ENCODE data around the gene STN1. TPM values are rescaled to one million over a fixed set of nuclear protein-coding genes. Genes with fewer than 3 reads are reported as not detected.

The STN1 gene
- total RNA-seq, 1 donor from 2014 or later = 33.0 TPM

- TF ChIP-seq CTCF (conservative IDR thresholded peaks at IDR 0.05) = peak; percentile 90
- DNase-seq (ENCODE audit: extremely low spot score, unreplicated experiment) = no peak
- no peaks in the 10 kb centered on the region for H3K9me3 Mint-ChIP-seq
- H3K4me3 Mint-ChIP-seq = no peak overlapping the region
- H3K27me3 Mint-ChIP-seq = no peaks in the 10 kb centered on the region
- H3K4me1 Mint-ChIP-seq (ENCODE audit: unreplicated experiment) = peaks cover 34% of the 10 kb centered on the region
- no peak overlapping the region for H3K27ac Mint-ChIP-seq
- H3K36me3 Mint-ChIP-seq = peaks cover 23% of the 10 kb centered on the region
Measured at GRCh38 chr10:103884681-103885139, 33.3 kb downstream of the STN1 start.

GRCh38 chr10:103882285-103883007, 35.5 kb downstream of the STN1 start:
- H3K4me1 Mint-ChIP-seq (ENCODE audit: unreplicated experiment) = peaks cover 26% of the 10 kb centered on the region

GRCh38 chr10:103881416-103882284, 36.3 kb downstream of the STN1 start:
- peak overlapping the region; percentile 89 for H3K27ac Mint-ChIP-seq
- peaks cover 26% of the 10 kb centered on the region for H3K4me1 Mint-ChIP-seq (ENCODE audit: unreplicated experiment)

More at GRCh38 chr10:103882285-103883007, 35.5 kb downstream of the STN1 start:
- DNase-seq (ENCODE audit: extremely low spot score, unreplicated experiment) = no peak
- Mint-ChIP-seq H3K36me3 (peaks cover 30% of the 10 kb centered on the region), H3K27ac (peak overlapping the region; percentile 89), H3K27me3 (no peaks in the 10 kb centered on the region), H3K9me3 (no peaks in the 10 kb centered on the region), H3K4me3 (no peak overlapping the region)
- TF ChIP-seq CTCF (conservative IDR thresholded peaks at IDR 0.05) = no peak

GRCh38 chr10:103879831-103880230, 38.2 kb downstream of the STN1 start:
- TF ChIP-seq CTCF (conservative IDR thresholded peaks at IDR 0.05) = no peak
- Mint-ChIP-seq H3K27me3 (no peaks in the 10 kb centered on the region), H3K36me3 (peaks cover 30% of the 10 kb centered on the region), H3K27ac (no peak overlapping the region), H3K9me3 (no peaks in the 10 kb centered on the region), H3K4me1 (ENCODE audit: unreplicated experiment) (peaks cover 24% of the 10 kb centered on the region), H3K4me3 (no peak overlapping the region)
- DNase-seq (ENCODE audit: extremely low spot score, unreplicated experiment) = no peak

More at GRCh38 chr10:103881416-103882284, 36.3 kb downstream of the STN1 start:
- no peak for DNase-seq (ENCODE audit: extremely low spot score, unreplicated experiment)
- no peaks in the 10 kb centered on the region for H3K9me3 Mint-ChIP-seq
- H3K4me3 Mint-ChIP-seq = peak overlapping the region; percentile 22
- H3K27me3 Mint-ChIP-seq = no peaks in the 10 kb centered on the region
- no peak for TF ChIP-seq CTCF (conservative IDR thresholded peaks at IDR 0.05)
- peaks cover 30% of the 10 kb centered on the region for H3K36me3 Mint-ChIP-seq

GRCh38 chr10:103879409-103879808, 38.6 kb downstream of the STN1 start:
- peaks cover 30% of the 10 kb centered on the region for H3K36me3 Mint-ChIP-seq
- H3K27me3 Mint-ChIP-seq = no peaks in the 10 kb centered on the region
- no peak for TF ChIP-seq CTCF (conservative IDR thresholded peaks at IDR 0.05)
- H3K4me1 Mint-ChIP-seq (ENCODE audit: unreplicated experiment) = peaks cover 20% of the 10 kb centered on the region
- no peaks in the 10 kb centered on the region for H3K9me3 Mint-ChIP-seq
- no peak for DNase-seq (ENCODE audit: extremely low spot score, unreplicated experiment)
- no peak overlapping the region for H3K4me3 Mint-ChIP-seq
- no peak overlapping the region for H3K27ac Mint-ChIP-seq
